ENCODE measurements around the gene ADGRF4.

ADGRF4 gene, protein sequence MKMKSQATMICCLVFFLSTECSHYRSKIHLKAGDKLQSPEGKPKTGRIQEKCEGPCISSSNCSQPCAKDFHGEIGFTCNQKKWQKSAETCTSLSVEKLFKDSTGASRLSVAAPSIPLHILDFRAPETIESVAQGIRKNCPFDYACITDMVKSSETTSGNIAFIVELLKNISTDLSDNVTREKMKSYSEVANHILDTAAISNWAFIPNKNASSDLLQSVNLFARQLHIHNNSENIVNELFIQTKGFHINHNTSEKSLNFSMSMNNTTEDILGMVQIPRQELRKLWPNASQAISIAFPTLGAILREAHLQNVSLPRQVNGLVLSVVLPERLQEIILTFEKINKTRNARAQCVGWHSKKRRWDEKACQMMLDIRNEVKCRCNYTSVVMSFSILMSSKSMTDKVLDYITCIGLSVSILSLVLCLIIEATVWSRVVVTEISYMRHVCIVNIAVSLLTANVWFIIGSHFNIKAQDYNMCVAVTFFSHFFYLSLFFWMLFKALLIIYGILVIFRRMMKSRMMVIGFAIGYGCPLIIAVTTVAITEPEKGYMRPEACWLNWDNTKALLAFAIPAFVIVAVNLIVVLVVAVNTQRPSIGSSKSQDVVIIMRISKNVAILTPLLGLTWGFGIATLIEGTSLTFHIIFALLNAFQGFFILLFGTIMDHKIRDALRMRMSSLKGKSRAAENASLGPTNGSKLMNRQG

DNA sequence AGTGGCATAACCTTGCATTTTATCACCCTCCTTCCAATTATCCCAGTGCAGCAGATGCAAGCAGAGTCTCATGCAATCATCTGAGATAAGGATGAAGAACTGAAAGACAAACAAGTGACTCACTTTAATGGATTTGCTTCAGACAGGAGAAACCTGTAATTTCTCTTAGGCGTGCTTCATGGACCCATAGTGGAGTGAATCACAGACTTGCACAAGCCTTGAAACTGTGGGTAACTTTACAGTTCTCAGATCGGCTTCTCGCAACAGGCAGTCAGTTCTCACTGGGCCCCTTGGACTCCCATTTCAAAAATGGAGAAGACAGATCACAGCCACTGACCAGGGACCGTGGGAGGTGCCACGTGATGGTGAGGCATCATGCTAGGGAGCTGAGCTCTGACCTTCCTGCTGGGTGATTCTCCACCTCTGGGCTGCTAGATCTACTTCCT lies at the start of gene ADGRF4:
TSS of gene ADGRF4 (plus strand) at position 239 of the 446 bp plus-strand sequence. CDS start 8,666 bp downstream, outside the sequence.
- DNase-seq: no peak

DNA sequence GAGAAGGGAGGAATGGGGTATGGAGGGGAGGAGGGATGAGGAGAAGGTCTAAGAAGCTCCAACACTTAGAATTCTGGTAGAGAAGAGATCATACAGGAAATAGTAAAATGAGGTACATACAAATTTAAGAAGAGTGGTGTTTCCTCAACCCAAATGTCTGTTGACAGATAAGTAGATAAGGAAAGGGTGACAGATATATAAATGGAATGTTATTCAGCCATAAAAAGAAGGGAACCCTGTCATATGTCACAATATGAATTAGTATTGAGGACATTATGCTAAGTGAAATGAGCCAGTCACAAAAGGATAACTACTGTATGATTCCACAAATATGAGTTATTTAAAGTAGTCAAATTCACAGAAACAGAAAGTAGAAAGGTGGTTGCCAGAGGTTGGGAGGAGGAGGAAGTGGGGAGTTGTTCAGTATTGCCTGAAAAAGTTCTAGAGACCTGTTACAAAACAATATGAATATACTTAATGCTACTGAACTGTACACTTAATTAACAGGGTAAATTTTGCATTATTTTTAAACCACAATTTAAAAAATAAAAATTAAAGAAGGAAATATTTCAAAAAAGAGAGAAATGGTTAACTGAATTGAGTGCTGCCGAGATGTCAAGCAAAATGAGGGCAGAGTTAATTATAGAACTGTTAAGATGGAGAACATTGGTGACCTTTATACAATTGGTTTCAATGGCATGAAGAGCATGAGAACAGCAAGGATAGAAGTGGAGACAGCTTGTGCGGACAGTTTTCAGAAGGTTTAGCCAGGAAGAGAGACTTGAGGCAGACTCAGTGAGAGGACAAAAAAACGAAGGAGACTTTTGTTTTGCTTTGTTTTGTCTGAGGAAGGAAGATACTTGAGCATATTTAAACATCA lies 47.6 kb upstream of the ADGRF4 start:
- no peak for DNase-seq

DNA sequence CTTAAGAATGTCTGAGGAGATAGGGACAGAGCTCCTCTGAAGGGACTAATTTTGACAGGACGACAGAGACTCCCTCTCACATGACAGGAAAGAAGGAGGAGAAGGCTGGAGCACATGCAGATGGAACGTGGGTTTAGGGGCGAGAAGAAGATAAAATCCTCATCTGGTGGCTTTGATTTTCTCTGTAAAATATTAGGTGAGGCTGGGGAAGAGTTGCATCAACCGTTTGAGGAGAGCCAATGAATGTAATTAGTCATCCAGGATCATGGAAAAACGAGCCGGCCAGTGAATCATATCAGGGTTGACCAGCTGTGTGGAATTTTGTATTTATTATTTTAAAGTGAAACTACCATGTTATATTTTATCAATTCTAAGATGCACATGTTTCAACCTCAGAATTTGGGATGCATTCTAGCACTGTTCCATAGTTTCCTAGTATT lies 46.9 kb upstream of the ADGRF4 start:
- DNase-seq: no peak

DNA sequence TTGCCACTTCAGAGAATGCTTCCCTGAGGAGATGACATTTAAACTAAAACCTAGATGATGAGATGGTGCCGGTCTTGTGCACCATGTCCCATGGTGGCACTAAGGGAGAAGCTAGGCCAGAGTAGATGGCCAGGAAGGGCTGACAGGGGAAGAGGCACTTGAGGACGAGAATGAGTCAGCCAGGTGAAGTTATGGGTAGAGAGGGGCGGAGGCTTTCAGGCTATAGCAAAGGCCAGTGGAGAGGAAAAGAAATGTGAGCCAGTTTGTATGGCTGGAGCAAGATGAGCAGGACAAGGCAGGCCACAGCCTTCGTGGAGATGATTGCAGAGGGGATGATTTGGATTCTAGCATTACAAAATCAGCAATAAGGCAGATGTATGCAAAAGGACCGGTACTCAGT lies 44.7 kb upstream of the ADGRF4 start:
- DNase-seq: no peak

DNA sequence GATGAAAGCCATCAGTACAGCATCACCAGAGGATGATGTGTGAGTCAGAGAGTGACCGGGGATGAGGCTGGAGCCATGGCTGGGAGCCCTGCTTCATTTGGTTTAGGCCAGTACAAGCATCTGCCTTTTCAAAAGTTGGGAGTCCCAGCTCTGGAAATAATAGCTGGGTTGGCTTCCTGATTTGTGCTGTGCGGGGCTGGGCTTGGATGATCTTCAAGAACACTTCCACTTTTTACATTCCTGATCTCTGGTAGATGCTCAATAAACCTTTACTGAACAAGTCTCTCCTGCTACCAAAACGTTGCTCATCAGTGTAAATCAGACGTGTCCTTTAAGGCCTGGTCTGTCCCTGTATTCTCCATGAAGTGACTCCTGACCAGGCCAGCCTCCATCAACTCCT lies 44.1 kb upstream of the ADGRF4 start:
- DNase-seq: no peak

DNA sequence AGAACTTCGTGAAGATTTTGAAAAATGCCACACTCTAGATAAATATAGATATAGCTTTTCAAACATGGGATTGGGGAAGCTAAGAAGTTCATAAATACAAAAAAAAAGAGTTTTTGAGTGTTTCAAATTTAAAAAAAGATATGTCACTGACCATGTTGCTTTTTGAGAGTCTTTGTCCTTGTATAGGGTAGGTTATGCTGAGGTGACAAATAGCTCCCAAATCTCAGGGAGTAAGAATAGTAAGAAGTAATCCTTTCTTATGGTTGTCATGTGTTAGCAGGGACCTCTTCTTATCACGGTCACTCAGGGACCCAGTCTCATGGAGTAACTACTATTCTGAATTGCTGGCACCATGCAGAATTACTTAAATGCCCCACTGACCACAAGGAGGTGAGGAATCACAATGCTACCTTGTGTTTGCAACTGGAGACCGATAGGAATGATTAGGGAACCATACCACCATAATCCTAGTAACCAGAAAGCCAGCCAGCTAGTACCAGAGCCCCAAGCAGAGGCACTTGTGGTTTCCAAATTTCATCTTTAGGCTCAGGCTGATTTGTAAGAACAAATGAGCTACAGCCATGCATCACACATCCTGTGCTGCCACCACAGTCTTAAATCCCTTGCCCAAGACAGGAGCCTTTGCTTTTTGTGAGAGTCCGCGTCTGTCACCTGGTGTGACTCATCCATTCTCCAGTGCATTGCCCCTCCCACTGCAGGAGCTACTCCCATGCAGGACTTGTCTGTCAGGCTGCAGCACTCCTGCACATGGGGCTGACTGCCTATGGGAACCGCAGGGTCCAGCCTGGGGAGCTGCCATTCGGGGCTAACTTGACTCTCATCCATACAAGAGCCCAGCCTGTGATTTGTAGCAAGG lies 42.4 kb upstream of the ADGRF4 start:
- DNase-seq: no peak

DNA sequence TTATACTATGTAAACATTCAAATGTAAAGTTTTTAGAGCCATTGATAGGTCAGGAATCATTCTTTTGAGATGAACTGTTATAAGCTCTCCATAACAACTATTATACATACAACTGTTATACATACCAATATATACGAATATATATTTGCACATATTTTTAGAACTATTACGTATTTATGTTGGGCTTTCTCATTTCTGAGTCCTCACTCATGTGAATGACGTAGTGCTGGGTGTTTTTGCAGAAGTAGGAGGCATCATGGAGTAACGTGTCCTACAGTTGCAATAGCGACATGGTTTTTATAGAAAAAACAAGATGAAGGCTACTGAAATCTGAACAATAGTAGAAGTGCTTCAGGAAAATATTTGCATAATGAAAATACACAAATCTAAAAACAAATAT lies 36.4 kb upstream of the ADGRF4 start:
- no peak for DNase-seq

DNA sequence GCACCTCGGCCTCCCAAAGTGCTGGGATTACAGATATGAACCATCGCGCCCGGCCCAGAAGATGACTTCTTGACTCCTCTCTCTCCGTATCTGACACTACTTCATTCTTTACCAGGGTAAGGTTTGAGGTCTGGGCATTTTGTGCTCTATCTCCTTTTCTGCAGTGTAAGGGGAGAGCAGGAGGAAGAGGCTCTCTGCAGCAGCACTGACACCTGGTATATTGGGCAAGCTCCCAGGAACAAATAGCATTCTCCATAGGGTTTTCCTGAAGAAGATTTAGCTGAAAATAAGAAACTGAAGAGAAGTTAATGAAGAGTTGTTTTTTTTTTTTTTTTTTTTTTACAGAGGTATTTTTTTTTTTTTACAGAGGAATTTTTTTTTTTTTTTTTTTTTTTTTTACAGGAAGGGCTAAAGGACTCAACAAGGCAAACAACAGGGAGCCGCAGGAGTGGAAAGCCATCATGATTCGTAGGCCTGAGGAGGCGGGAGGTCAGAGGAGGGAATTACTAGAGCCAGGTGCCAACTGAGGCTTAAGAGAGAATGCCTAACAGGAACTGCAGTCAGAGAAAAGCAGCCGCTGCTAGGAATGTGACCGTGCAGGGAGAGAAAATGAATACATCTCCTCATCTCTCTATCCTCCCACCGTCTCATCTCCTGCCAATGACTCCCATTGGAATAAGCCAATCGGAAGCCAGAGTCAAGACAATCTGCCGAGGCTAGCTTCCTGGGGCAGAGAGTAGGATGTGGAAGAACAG lies 34.7 kb upstream of the ADGRF4 start:
- DNase-seq: no peak

DNA sequence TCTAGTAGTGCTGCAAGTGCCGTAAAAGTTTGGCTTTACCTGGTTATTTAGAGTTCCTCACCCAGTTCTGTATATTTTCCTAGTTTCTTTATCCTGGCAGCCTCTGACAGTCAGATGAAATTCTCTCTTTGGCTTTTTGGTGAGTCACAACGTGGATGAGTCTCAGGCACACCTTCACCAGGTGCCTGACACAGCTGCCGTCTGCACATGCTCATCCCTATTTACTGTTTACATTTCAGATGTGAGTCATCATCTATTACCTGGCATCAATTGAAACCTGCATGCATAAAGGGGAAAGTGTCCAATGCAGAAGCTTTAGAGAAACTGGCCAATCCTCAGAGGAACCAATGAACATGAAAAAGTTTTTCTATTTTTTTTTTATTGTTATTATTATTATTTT lies 33.3 kb upstream of the ADGRF4 start:
- DNase-seq: no peak

DNA sequence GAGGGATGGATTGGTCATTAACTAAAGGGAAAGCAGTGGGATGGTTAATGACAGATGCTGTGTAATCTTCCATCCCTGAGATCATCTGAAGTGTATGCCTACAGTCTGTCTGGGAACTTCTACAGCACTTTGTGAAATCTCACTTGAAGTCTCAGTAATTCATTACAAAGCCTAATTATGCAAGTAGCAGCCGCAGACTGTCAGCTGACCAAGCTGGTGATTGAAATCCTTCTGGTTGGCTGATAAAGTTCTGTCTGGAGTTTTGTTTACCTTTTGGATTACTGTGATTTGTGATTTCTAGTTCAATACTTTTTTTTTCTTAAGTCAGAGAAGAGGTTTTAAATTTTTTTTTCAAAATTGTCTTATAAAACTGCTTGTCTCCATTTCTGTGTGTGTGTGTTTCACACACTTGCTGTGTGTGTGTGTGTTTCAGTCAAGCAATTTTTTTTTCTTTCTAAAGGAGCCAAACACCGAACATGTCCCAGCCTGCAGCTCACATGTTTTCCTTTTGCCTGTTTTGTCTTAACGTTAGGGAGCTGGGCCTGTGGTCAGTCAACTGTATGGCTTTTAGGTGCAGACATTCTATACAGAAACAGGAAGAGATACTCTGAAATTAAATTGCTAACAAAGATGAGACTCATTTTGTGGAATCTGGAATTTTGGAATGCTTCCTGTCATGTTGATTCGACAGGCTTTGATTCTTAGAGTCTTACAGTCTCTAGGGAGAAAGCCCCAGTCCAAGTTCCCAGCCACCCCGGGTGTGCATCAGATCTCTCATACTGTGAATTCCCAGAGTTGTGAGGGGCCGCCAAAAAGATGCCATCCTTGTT lies 28.5 kb upstream of the ADGRF4 start:
- no peak for DNase-seq

DNA sequence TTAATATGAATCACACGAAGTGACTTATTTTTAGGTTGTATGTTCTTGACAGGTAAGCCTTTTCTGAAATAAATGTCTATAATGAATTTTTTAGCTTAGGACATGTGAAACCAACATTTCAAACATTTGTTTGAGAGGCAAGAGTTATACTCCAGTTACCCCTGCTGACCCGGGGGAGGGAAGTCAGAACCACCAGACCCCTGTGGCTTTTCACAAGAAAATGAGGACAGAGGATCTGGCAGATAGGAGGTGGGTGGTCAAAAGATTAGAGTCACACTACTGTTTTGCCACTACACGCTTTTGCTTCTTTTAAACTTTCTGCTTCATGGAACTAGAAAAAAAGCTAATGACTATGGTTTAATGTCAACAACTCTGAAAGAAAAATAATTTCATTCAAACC lies 27.5 kb upstream of the ADGRF4 start:
- no peak for DNase-seq

DNA sequence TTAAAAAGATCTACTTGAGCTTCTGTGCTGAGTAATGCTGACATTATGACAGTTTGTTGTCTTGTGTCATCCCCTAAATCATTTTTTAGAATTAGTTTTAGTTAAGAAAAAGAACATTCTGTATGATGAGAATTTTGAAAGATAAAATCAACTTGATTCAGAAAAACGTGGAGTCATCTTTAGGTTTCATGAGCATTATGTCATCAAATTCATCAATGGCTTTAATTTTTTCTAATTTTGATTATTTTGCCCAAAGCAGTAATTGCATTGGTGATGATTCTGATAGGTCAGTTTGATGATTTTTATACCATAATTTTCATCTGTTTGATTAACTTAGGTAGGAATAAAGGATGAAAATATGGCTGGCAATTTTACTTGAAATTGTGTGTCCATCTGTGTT lies 26.6 kb upstream of the ADGRF4 start:
- DNase-seq: no peak

DNA sequence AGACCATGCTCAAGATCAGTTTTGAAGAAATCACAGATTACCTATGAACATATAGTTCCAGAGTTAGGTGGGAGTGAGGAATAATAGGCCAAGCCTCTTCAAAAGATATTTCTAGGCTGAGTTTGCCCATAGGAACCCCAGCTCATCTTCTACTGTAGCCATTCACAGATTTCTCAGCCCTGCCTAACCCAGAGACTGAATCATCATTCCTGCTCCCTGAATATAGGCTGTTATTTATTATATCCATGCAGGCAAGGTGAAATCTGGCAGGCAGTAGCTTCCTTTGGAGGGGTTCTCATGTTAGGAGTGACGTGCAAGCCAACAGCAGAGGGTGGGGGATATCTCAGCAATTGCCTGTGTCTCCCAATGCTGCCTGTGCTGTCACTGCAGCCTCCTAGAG lies 25.6 kb upstream of the ADGRF4 start:
- no peak for DNase-seq

DNA sequence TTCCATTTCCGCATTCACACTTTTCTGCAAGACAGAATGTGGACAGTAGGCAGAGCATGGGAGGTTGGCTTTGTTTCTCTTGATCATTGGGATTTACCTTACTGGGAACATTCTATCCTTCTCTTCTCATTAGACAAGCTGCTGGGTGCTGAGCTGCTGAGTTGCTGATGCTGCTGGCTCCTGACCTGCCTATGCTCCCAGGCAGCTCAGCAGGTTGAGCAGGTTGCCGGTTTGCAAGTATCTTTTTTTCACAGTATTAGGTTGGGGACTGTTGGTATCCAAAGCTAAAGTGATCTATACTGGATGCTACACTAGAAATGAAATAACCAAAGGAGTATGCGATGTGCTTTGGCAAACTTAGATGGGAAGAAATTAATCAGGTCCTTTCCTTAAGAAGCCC lies 23.7 kb upstream of the ADGRF4 start:
- no peak for DNase-seq

DNA sequence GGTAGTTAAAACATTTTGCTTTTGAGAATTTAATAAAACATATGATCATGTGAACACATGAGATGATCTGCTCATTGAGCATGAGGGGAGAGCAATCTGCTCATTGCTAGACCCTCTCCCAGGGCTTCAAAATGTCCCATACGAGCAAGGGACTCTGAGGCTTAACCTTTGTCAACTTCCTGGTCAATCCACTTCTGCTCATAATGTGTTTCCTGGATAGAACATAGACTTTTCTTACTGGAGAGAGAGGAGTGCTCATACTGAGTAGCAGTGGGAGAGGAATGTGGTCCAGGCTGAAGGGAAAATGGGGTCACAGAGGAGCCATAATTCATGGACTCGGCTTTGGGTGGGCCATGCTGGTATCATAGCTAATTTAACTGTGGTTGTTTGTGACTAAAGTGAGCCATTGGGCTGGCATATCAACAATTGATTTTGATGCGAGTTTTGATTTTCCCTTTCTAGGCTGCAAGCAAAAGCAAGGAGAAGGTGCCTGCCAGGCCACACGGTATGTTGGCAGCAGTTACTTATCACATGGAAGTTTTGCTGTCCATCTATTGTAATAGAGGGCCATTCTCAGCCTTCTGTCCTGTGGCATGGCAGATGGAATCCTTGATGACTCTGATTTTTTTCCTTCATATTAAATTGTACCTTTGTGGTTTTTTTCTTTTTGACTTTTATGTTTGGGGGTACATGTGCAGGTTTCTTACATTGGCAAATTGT lies 20.8 kb upstream of the ADGRF4 start:
- DNase-seq: no peak

DNA sequence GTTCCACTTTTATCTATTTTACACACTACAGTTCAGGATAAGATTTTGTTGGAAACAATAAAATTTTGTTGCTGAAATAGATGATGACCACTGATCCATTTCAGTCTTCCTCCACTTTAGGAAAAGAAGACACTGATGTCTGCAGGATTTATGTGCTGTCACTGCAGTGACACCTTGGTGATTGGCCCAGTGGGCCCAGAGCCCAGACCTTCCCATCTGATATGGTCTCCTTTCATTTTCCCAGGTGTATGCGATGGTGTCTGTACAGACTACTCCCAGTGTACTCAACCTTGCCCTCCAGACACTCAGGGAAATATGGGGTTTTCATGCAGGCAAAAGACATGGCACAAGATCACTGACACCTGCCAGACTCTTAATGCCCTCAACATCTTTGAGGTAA lies 19.6 kb upstream of the ADGRF4 start:
- DNase-seq: no peak

DNA sequence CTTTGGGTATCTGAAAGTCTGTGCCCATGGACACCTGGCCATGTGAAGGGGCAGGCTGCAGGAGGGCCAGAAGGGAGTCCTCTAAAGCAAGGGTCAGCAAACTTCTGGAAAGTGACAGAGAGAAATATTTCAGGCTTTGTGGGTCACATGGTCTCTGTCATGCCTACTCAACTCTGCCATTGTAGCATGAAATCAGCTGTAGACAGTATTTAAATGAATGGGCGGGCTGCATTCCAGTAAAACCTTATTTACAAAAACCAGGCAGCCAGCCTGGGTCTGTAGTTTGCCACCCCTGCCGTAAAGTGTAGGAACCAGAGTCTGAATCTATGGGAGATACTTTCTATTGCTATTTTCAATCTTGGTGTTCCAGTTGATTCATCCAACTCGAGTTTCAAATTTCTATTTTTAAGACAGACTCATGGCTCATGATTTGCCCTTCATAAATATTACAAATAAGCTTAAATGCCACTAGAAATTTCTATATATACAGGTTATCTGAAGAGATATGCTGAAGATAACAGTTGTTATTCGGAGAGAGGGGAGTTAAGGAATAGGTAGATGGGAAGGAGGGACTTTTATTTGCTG lies 19.0 kb upstream of the ADGRF4 start:
- no peak for DNase-seq

DNA sequence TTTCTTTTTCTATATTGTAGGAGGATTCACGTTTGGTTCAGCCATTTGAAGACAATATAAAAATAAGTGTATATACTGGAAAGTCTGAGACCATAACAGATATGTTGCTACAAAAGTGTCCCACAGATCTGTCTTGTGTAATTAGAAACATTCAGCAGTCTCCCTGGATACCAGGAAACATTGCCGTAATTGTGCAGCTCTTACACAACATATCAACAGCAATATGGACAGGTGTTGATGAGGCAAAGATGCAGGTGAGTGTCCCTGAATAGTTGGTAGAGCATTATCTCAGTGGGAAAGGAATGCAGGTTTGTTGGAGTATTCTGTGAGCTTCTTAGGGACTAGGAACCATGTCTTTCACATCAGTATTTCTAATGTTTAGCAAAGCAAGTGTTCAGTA lies 18.3 kb upstream of the ADGRF4 start:
- DNase-seq: no peak

DNA sequence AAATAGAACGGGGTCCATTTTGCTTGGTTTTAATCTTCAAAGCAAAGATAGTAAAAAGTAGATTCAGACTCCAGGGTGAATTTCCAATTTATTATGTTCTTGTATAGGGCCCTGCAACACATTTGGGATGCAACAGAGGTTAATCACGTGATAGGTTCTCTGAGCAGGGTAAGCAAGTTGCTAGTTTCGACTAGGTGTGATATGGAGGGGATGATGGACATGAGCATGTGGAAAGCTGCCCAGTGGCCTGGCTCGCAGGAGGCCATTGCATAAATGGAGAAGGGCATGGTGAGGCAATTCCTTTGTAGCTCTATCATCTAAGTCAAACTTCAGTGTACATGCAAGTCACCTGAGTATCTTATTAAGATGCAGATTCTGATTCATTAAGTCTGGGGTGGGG lies 17.7 kb upstream of the ADGRF4 start:
- DNase-seq: no peak

All from activated CD4-positive, alpha-beta T cell treated with anti-CD3 and anti-CD28 coated beads for 1 hour (primary cell).